Testis (tissue), 3 donors: ENCODE data around the gene EHD4. TPM values are rescaled to one million over a fixed set of nuclear protein-coding genes. Genes with fewer than 3 reads are reported as not detected.

Experiments used
- DNase-seq: peaks from one replicate; pipeline ENCODE4 v3.0.0-alpha.2; 2019
- H3K27ac ChIP-seq, 2 donors: fragments of 200-600 bp; sonication (generic); one replicate each; pipeline ENCODE4 v1.5.1; 2019
- H3K27me3 ChIP-seq: fragments of 200-600 bp; sonication (generic); one replicate; pipeline ENCODE4 v1.5.1; 2019
- H3K36me3 ChIP-seq: fragments of 200-600 bp; sonication (generic); one replicate; pipeline ENCODE4 v1.5.1; 2017; ENCODE audit warnings: low read depth; ENCODE audit errors: missing control alignments
- H3K4me1 ChIP-seq: fragments of 200-600 bp; sonication (generic); one replicate; pipeline ENCODE4 v1.5.1; 2019
- H3K4me3 ChIP-seq, 2 donors: fragments of 200-600 bp; sonication (generic); one replicate each; pipeline ENCODE4 v1.5.1; 2017 to 2019
- H3K9me3 ChIP-seq: fragments of 200-600 bp; sonication (generic); one replicate; pipeline ENCODE4 v1.5.1; 2017
- CTCF ChIP-seq, 3 experiments: fragments of 450-650 bp in 2 of 3; fragments of 200-600 bp in 1 of 3; sonication (generic) in 1 of 3; IDR thresholded peaks; one replicate each; pipeline ENCODE4 v1.5.1; 2016 to 2019; ENCODE audit warnings: antibody characterized with exemption in 3 of 3, mild to moderate bottlenecking in 2 of 3, moderate library complexity in 1 of 3
- POLR2A ChIP-seq: fragments of 450-650 bp; IDR thresholded peaks from one replicate; pipeline ENCODE4 v1.6.1; 2017; ENCODE audit warnings: antibody characterized with exemption, mild to moderate bottlenecking, moderate library complexity
- WGBS, 2 donors: methylation state at CpG; one replicate each; pipeline ENCODE4 v1.1.5; 2018; 5-methylcytosine and 5-hydroxymethylcytosine counted together
- intact Hi-C: fragments of 100-400 bp; cut with DNase I; formaldehyde crosslinking; loops from one replicate; pipeline ENCODE4 v1.15.1; 2023; ENCODE audit warnings: low total_unique reads
- polyA plus RNA-seq: library from polyadenylated mRNA; stranded (reverse); fragments of 350-450 nt; fragmentation: Illumina TruSeq; extraction: RNeasy Lipid Tissue Mini Kit (QIAGEN cat#74804); gene quantifications from one replicate; pipeline ENCODE4 v1.2.3, GENCODE V29; 2014; ENCODE audit warnings: low read depth, low replicate concordance; ENCODE audit not compliant: insufficient read depth
- total RNA-seq, 2 donors: library from RNA; depleted of rRNA; stranded (reverse); fragments of >200 nt; gene quantifications; one replicate each; pipeline ENCODE4 v1.2.3, GENCODE V29; 2016

Gene EHD4
- total and polyA plus RNA-seq, 3 donors from 2014 or later: 8.0 to 10.2 (median 9.4) TPM

- intact Hi-C loops: no loop called here
- no peak overlapping the region for H3K4me3 ChIP-seq
- H3K27ac ChIP-seq: no peak overlapping the region
- no peaks in the 10 kb centered on the region for H3K27me3 ChIP-seq
- no peaks in the 10 kb centered on the region for H3K9me3 ChIP-seq
- TF ChIP-seq CTCF (IDR thresholded peaks at IDR 0.05) (no peak), POLR2A (no peak)
- no peaks in the 10 kb centered on the region for H3K4me1 ChIP-seq
- no peak for DNase-seq
- H3K36me3 ChIP-seq: no peaks in the 10 kb centered on the region
- WGBS, 2 donors: 80 to 83% methylated on average over 3 to 4 of the region's 4 CpGs
Observed at GRCh38 chr15:42001236-42001635, 28.9 kb upstream of the EHD4 start.

- 83 to 91% methylated on average over 9 to 15 of the region's 15 CpGs for WGBS, 2 donors
- intact Hi-C loops: no loop called here
- no peaks in the 10 kb centered on the region for H3K9me3 ChIP-seq
- TF ChIP-seq POLR2A (no peak), CTCF (IDR thresholded peaks at IDR 0.05) (no peak)
- no peak overlapping the region for H3K27ac ChIP-seq
- H3K4me1 ChIP-seq: no peaks in the 10 kb centered on the region
- no peak overlapping the region for H3K4me3 ChIP-seq
- no peaks in the 10 kb centered on the region for H3K27me3 ChIP-seq
- no peak for DNase-seq
- no peaks in the 10 kb centered on the region for H3K36me3 ChIP-seq
Observed at GRCh38 chr15:41999290-42000285, 27.2 kb upstream of the EHD4 start.

GRCh38 chr15:41997845-41998244 lies 25.5 kb upstream of the EHD4 start:
- intact Hi-C loops: no loop called here
- Histone ChIP-seq H3K36me3 (no peaks in the 10 kb centered on the region), H3K27me3 (no peaks in the 10 kb centered on the region), H3K9me3 (no peaks in the 10 kb centered on the region), H3K4me1 (no peaks in the 10 kb centered on the region), H3K4me3 (no peak overlapping the region), H3K27ac (no peak overlapping the region)
- TF ChIP-seq POLR2A: no peak
- TF ChIP-seq CTCF (IDR thresholded peaks at IDR 0.05): no peak
- DNase-seq: no peak
- WGBS, 2 donors: 51 to 92% methylated on average over 3 of the region's 3 CpGs

GRCh38 chr15:41996921-41997592 lies 24.7 kb upstream of the EHD4 start:
- no peak overlapping the region for H3K27ac ChIP-seq
- no peaks in the 10 kb centered on the region for H3K36me3 ChIP-seq
- no peak overlapping the region for H3K4me3 ChIP-seq
- TF ChIP-seq CTCF (IDR thresholded peaks at IDR 0.05): no peak
- H3K9me3 ChIP-seq: no peaks in the 10 kb centered on the region
- WGBS, 2 donors: 80 to 88% methylated on average over 5 to 13 of the region's 13 CpGs
- no peak for DNase-seq
- intact Hi-C loops: no loop called here
- no peaks in the 10 kb centered on the region for H3K4me1 ChIP-seq
- no peaks in the 10 kb centered on the region for H3K27me3 ChIP-seq
